ENCODE results near the gene IGSF5. TPM values are rescaled to one million over a fixed set of nuclear protein-coding genes. Genes with fewer than 3 reads are reported as not detected.
A peak's percentile ranks its signal among the peaks of the same experiment; 100 is the strongest.

IGSF5 gene
- total and polyA plus RNA-seq, 2 of the 4 experiments (the other 2 are of a cell fraction): not detected

DNA sequence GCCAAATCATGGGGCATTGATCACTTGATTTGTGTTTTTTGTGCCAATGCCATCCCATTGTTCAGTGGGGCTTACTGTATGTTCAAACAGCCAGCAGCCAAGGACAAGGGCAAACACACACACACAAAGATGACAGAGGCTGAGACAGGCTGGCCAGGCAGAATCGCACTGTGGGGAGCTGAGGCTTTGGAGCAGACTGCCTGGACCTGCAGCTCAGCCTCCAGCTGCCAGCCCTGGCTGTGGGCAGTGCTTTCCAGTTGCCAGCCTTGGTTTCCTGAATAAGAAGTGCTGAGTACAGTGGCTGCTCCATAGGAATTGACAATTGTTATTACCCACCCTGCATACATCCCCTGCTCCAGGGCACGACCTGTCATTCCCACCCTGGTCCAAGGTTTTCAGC, 105.3 kb downstream of the IGSF5 start:
- CTCF ChIA-PET: no interaction called here
- Histone ChIP-seq H3K4me3 (ENCODE audit: insufficient read depth, low read depth, low read length) (no peak overlapping the region), H3K36me3 (ENCODE audit: control insufficient read depth, insufficient read depth, low read length) (no peaks in the 10 kb centered on the region), H3K56ac (ENCODE audit: extremely low read depth, insufficient read depth, low read length) (no peak overlapping the region), H3K4ac (ENCODE audit: low read depth, low read length) (no peak overlapping the region), H3K9me3 (ENCODE audit: control insufficient read depth, insufficient read depth, low read length) (peaks cover 43% of the 10 kb centered on the region), H4K91ac (ENCODE audit: insufficient read depth, low read depth, low read length) (no peak overlapping the region), H2AK9ac (replicated peaks; ENCODE audit: low read depth, low read length, poor library complexity) (no peak overlapping the region), H3K14ac (replicated peaks; ENCODE audit: low read depth, low read length) (no peak overlapping the region), H2AFZ (replicated peaks; ENCODE audit: low read length, poor library complexity) (peak overlapping the region; percentile 24), H3K9me1 (ENCODE audit: insufficient read depth, low read length) (no peaks in the 10 kb centered on the region), H4K8ac (ENCODE audit: low read depth in 2 of 2, low read length in 2 of 2) (no peak overlapping the region), H2BK5ac (ENCODE audit: low read depth, low read length, poor library complexity, severe bottlenecking) (no peak overlapping the region), H2AK5ac (ENCODE audit: low read depth, low read length) (no peak overlapping the region), H4K20me1 (ENCODE audit: insufficient read depth, low read length) (no peaks in the 10 kb centered on the region), H3K4me2 (ENCODE audit: low read depth, low read length) (no peak overlapping the region), H2BK15ac (ENCODE audit: low read depth, low read length) (no peak overlapping the region), H3K79me1 (ENCODE audit: low read depth in 1 of 2, low read length in 2 of 2) (no peaks in the 10 kb centered on the region), H2BK120ac (ENCODE audit: low read depth, low read length) (no peak overlapping the region), H2BK20ac (ENCODE audit: low read depth, low read length) (no peak overlapping the region), H3K18ac (ENCODE audit: low read depth, low read length) (no peak overlapping the region), H3K23ac (ENCODE audit: low read depth, low read length) (no peak overlapping the region), H3K9ac (ENCODE audit: low read depth, low read length) (no peak overlapping the region), H3K4me1 (ENCODE audit: control insufficient read depth, insufficient read depth, low read length) (no peaks in the 10 kb centered on the region), H4K5ac (ENCODE audit: low read depth, low read length) (no peak overlapping the region), H3K27ac (ENCODE audit: insufficient read depth, low read length) (no peak overlapping the region), H3K27me3 (ENCODE audit: control insufficient read depth, insufficient read depth, low read length) (no peaks in the 10 kb centered on the region)
- POLR2A ChIA-PET (ENCODE audit: unreplicated experiment): no interaction called here
- intact Hi-C loops (cut with micrococcal nuclease) (no loop called here), in situ Hi-C loops (cut with MboI; ENCODE audit: low sequenced_read_pairs) (no loop called here), dilution Hi-C loops (cut with HindIII; ENCODE audit: low sequenced_read_pairs, unreplicated experiment) (no loop called here)
- no peak for DNase-seq
- BruUV-seq (replicated peaks): no TSS peak
- TF ChIP-seq MAZ (IDR thresholded peaks at IDR 0.05; ENCODE audit: borderline replicate concordance, low read depth, low read length) (no peak), FOS (IDR thresholded peaks at IDR 0.05; ENCODE audit: low read depth, low read length) (no peak), NFE2L2 (IDR thresholded peaks at IDR 0.05; ENCODE audit: low read depth, low read length) (no peak), BHLHE40 (IDR thresholded peaks at IDR 0.05; ENCODE audit: low read depth, low read length) (no peak), RAD21 (IDR thresholded peaks at IDR 0.05; ENCODE audit: low read length) (no peak), SMC3 (IDR thresholded peaks at IDR 0.05; ENCODE audit: low read depth, low read length) (no peak), POLR2A (IDR thresholded peaks at IDR 0.05; ENCODE audit: low read depth, low read length) (no peak), ELK1 (IDR thresholded peaks at IDR 0.05; ENCODE audit: borderline replicate concordance, low read depth, low read length) (no peak), MXI1 (IDR thresholded peaks at IDR 0.05; ENCODE audit: borderline replicate concordance, low read depth, low read length) (no peak), CHD1 (IDR thresholded peaks at IDR 0.05; ENCODE audit: low read depth, low read length) (no peak), MAFK (IDR thresholded peaks at IDR 0.05; ENCODE audit: low read depth, low read length) (no peak), USF2 (IDR thresholded peaks at IDR 0.05; ENCODE audit: low read depth, low read length) (no peak), CEBPB (IDR thresholded peaks at IDR 0.05; ENCODE audit: low read depth, low read length) (no peak), RCOR1 (IDR thresholded peaks at IDR 0.05; ENCODE audit: insufficient replicate concordance, low read length) (no peak), RFX5 (IDR thresholded peaks at IDR 0.05; ENCODE audit: low read depth, low read length) (no peak)
- TF ChIP-seq, protein P1, sequence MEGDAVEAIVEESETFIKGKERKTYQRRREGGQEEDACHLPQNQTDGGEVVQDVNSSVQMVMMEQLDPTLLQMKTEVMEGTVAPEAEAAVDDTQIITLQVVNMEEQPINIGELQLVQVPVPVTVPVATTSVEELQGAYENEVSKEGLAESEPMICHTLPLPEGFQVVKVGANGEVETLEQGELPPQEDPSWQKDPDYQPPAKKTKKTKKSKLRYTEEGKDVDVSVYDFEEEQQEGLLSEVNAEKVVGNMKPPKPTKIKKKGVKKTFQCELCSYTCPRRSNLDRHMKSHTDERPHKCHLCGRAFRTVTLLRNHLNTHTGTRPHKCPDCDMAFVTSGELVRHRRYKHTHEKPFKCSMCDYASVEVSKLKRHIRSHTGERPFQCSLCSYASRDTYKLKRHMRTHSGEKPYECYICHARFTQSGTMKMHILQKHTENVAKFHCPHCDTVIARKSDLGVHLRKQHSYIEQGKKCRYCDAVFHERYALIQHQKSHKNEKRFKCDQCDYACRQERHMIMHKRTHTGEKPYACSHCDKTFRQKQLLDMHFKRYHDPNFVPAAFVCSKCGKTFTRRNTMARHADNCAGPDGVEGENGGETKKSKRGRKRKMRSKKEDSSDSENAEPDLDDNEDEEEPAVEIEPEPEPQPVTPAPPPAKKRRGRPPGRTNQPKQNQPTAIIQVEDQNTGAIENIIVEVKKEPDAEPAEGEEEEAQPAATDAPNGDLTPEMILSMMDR (conservative IDR thresholded peaks at IDR 0.05; ENCODE audit: low read depth, low read length): no peak
- ATAC-seq (ENCODE audit: low read depth): no peak
- WGBS, 2 experiments (ENCODE audit: extremely low coverage in 2 of 2, insufficient read length in 1 of 2): no CpG with 5 or more reads among the region's 2 CpGs

Measured in IMR-90 (cell line).